ENCODE measurements around the gene CCSER2.
"Not testable (repeated sequence)": the region's sequence is repeated elsewhere in the genome, so short reads cannot be mapped to it uniquely, and the experiment has no call there.

CCSER2 gene

GRCh38 chr10:84517554-84517953 lies 189.2 kb downstream of the CCSER2 start:
- DNase-seq, result no peak

- DNase-seq, result no peak
Measured at GRCh38 chr10:84519235-84519634, 190.8 kb downstream of the CCSER2 start.

- DNase-seq, result no peak
Measured at GRCh38 chr10:84521013-84521412, 192.6 kb downstream of the CCSER2 start.

GRCh38 chr10:84521468-84521867 lies 193.1 kb downstream of the CCSER2 start:
- no peak for DNase-seq

- DNase-seq, result no peak
Measured at GRCh38 chr10:84522612-84523462, 194.4 kb downstream of the CCSER2 start.

- DNase-seq, result no peak
Measured at GRCh38 chr10:84523526-84523925, 195.1 kb downstream of the CCSER2 start.

- no peak for DNase-seq
Measured at GRCh38 chr10:84524435-84524834, 196.0 kb downstream of the CCSER2 start.

GRCh38 chr10:84525120-84525806 lies 196.9 kb downstream of the CCSER2 start:
- DNase-seq, result no peak

GRCh38 chr10:84525807-84526182 lies 197.4 kb downstream of the CCSER2 start:
- not testable (repeated sequence) for DNase-seq

GRCh38 chr10:84527386-84527785 lies 199.0 kb downstream of the CCSER2 start:
- DNase-seq, result not testable (repeated sequence)

GRCh38 chr10:84528526-84528925 lies 200.1 kb downstream of the CCSER2 start:
- DNase-seq, result not testable (repeated sequence)

GRCh38 chr10:84530724-84531325 lies 202.4 kb downstream of the CCSER2 start:
- DNase-seq, result no peak

GRCh38 chr10:84531396-84531795 lies 203.0 kb downstream of the CCSER2 start:
- DNase-seq, result no peak

GRCh38 chr10:84534168-84534567 lies 205.8 kb downstream of the CCSER2 start:
- no peak for DNase-seq

GRCh38 chr10:84537447-84537931 lies 209.1 kb downstream of the CCSER2 start:
- peak in 21 of 56 donors; percentile 5 to 55 (median 22) for DNase-seq

- DNase-seq, result no peak
Measured at GRCh38 chr10:84538036-84538435, 209.6 kb downstream of the CCSER2 start.

- no peak for DNase-seq
Measured at GRCh38 chr10:84539216-84539615, 210.8 kb downstream of the CCSER2 start.

GRCh38 chr10:84540022-84540616 lies 211.7 kb downstream of the CCSER2 start:
- no peak for DNase-seq

GRCh38 chr10:84540617-84541288 lies 212.4 kb downstream of the CCSER2 start:
- peak in 42 of 56 donors; percentile 4 to 81 (median 32) for DNase-seq

- no peak for DNase-seq
Measured at GRCh38 chr10:84541289-84541637, 212.9 kb downstream of the CCSER2 start.
